HG03354 (cell line): ENCODE data around the gene GBX2.

Experiments used
- ATAC-seq: cut with Tn5 transposase; IDR thresholded peaks from one replicate; pipeline ENCODE4 v1.9.1; 2021; ENCODE audit warnings: mild to moderate bottlenecking; ENCODE audit not compliant: unreplicated experiment, poor library complexity, severe bottlenecking

GBX2 gene

GRCh38 chr2:236190674-236191073 is 22.5 kb upstream of the GBX2 start:
- ATAC-seq: no peak

GRCh38 chr2:236184701-236185100 is 16.5 kb upstream of the GBX2 start:
- no peak for ATAC-seq

GRCh38 chr2:236180831-236181453 is 12.8 kb upstream of the GBX2 start:
- ATAC-seq: no peak

GRCh38 chr2:236180076-236180816 is 12.1 kb upstream of the GBX2 start:
- ATAC-seq: no peak

- ATAC-seq: no peak
These were observed 11.3 kb upstream of the GBX2 start for GRCh38 chr2:236179236-236180075.

GRCh38 chr2:236178890-236179235 is 10.7 kb upstream of the GBX2 start:
- ATAC-seq: no peak

- ATAC-seq: peak; percentile 48
These were observed 10.0 kb upstream of the GBX2 start for GRCh38 chr2:236177967-236178889.

GRCh38 chr2:236177604-236177966 is 9.4 kb upstream of the GBX2 start:
- ATAC-seq: peak; percentile 56

GRCh38 chr2:236176951-236177350 is 8.8 kb upstream of the GBX2 start:
- ATAC-seq: no peak

- no peak for ATAC-seq
These were observed 8.2 kb upstream of the GBX2 start for GRCh38 chr2:236176417-236176816.

- no peak for ATAC-seq
These were observed 7.5 kb upstream of the GBX2 start for GRCh38 chr2:236175548-236176150.

- no peak for ATAC-seq
These were observed 5.8 kb upstream of the GBX2 start for GRCh38 chr2:236173729-236174607.

- ATAC-seq: no peak
These were observed 5.0 kb upstream of the GBX2 start for GRCh38 chr2:236173036-236173728.

GRCh38 chr2:236172255-236173035 is 4.3 kb upstream of the GBX2 start:
- no peak for ATAC-seq

- no peak for ATAC-seq
These were observed 3.6 kb upstream of the GBX2 start for GRCh38 chr2:236171680-236172254.

- no peak for ATAC-seq
These were observed 3.0 kb upstream of the GBX2 start for GRCh38 chr2:236171181-236171679.
